GM12875 (cell line): ENCODE measurements around the gene RNF7.
"Not testable (repeated sequence)": the region's sequence is repeated elsewhere in the genome, so short reads cannot be mapped to it uniquely, and the experiment has no call there.

ENCODE experiments used
- H3K4me3 ChIP-seq: one replicate; pipeline ENCODE4 v1.5.1; 2011; ENCODE audit warnings: low read depth, low read length, control low read depth
- CTCF ChIP-seq: IDR thresholded peaks from 2 replicates; pipeline ENCODE4 v1.5.1; 2011; ENCODE audit warnings: low read depth, mild to moderate bottlenecking, control low read depth, inconsistent platforms, low read length, moderate library complexity, borderline replicate concordance; ENCODE audit not compliant: insufficient read depth

The RNF7 gene

GRCh38 chr3:141746962-141747361 lies 8.9 kb downstream of the RNF7 start:
- no peak for TF ChIP-seq CTCF
- H3K4me3 ChIP-seq = no peak overlapping the region

GRCh38 chr3:141753399-141753798 lies 15.3 kb downstream of the RNF7 start:
- no peak overlapping the region for H3K4me3 ChIP-seq
- no peak for TF ChIP-seq CTCF

- no peak for TF ChIP-seq CTCF
- no peak overlapping the region for H3K4me3 ChIP-seq
Measured at GRCh38 chr3:141754032-141754431, 15.9 kb downstream of the RNF7 start.

GRCh38 chr3:141762552-141762951 lies 24.5 kb downstream of the RNF7 start:
- H3K4me3 ChIP-seq = not testable (repeated sequence)

GRCh38 chr3:141763088-141763750 lies 25.1 kb downstream of the RNF7 start, which contains the start of gene GRK7:
Gene GRK7 (plus strand): TSS chr3:141763408. CDS start chr3:141778285, 14,877 bp downstream.
- no peak for TF ChIP-seq CTCF
- no peak within 1 kb of the TSS for H3K4me3 ChIP-seq

GRCh38 chr3:141764045-141764444 lies 25.9 kb downstream of the RNF7 start:
- no peak for TF ChIP-seq CTCF
- H3K4me3 ChIP-seq = no peak overlapping the region

- H3K4me3 ChIP-seq = no peak overlapping the region
- no peak for TF ChIP-seq CTCF
Measured at GRCh38 chr3:141764465-141764864, 26.4 kb downstream of the RNF7 start.

- H3K4me3 ChIP-seq = no peak overlapping the region
- no peak for TF ChIP-seq CTCF
Measured at GRCh38 chr3:141764986-141765385, 26.9 kb downstream of the RNF7 start.
